Osteocyte (in vitro differentiated cells): ENCODE data around the gene XXYLT1. TPM values are rescaled to one million over a fixed set of nuclear protein-coding genes. Genes with fewer than 3 reads are reported as not detected.
A peak's percentile ranks its signal among the peaks of the same experiment; 100 is the strongest.

Experiments used
- DNase-seq: peaks from one replicate; pipeline ENCODE4 v3.0.0; 2021; ENCODE audit warnings: mixed read lengths; ENCODE audit not compliant: unreplicated experiment; ENCODE audit errors: extremely low spot score
- H3K27ac Mint-ChIP-seq: one replicate; pipeline ENCODE4 v1.8.0; 2021; ENCODE audit warnings: mild to moderate bottlenecking, mixed read lengths; ENCODE audit not compliant: unreplicated experiment
- H3K27me3 Mint-ChIP-seq: one replicate; pipeline ENCODE4 v1.8.0; 2021; ENCODE audit warnings: mixed read lengths; ENCODE audit not compliant: unreplicated experiment
- H3K36me3 Mint-ChIP-seq: one replicate; pipeline ENCODE4 v1.8.0; 2021; ENCODE audit warnings: mixed read lengths; ENCODE audit not compliant: unreplicated experiment
- H3K4me1 Mint-ChIP-seq: one replicate; pipeline ENCODE4 v1.8.0; 2021; ENCODE audit warnings: mixed read lengths; ENCODE audit not compliant: unreplicated experiment
- H3K4me3 Mint-ChIP-seq: one replicate; pipeline ENCODE4 v1.8.0; 2021; ENCODE audit warnings: mild to moderate bottlenecking, moderate library complexity, mixed read lengths; ENCODE audit not compliant: unreplicated experiment
- H3K9me3 Mint-ChIP-seq: one replicate; pipeline ENCODE4 v1.8.0; 2021; ENCODE audit warnings: mixed read lengths; ENCODE audit not compliant: unreplicated experiment
- total RNA-seq: library from RNA; stranded (reverse); gene quantifications from 2 replicates; pipeline ENCODE4 v1.2.1, GENCODE V29; 2021
- TF ChIP-seq, protein P1 (sequence below): fragments of 200-600 bp; sonication (generic); IDR thresholded peaks from 2 replicates; pipeline ENCODE4 v1.5.0; 2021; ENCODE audit warnings: antibody characterized with exemption, mild to moderate bottlenecking, moderate library complexity

XXYLT1 gene
- total RNA-seq, 1 donor from 2014 or later: 35.8 TPM

DNA sequence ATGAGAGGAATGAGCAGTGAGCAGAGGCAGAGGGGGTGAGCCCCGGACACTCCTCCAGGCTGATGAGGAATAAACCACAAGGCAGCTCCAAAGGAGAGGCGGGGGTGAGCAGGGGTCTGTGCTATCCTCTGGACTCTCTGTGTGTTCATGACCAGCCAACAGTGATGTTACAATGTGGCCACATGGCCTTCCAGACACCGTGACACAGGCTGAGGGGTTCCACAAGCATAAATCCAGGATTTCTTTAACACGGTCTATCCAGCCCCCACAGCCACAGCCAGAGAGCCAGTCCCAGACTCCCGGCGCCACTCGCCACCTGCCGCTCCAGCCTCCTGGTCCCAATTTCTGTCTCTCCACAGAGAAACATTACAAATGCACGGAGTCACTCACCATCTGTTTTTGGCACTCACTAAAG, 24.4 kb downstream of the XXYLT1 start:
- H3K9me3 Mint-ChIP-seq: no peaks in the 10 kb centered on the region
- no peak overlapping the region for H3K27ac Mint-ChIP-seq
- no peak overlapping the region for H3K4me3 Mint-ChIP-seq
- TF ChIP-seq, protein P1, sequence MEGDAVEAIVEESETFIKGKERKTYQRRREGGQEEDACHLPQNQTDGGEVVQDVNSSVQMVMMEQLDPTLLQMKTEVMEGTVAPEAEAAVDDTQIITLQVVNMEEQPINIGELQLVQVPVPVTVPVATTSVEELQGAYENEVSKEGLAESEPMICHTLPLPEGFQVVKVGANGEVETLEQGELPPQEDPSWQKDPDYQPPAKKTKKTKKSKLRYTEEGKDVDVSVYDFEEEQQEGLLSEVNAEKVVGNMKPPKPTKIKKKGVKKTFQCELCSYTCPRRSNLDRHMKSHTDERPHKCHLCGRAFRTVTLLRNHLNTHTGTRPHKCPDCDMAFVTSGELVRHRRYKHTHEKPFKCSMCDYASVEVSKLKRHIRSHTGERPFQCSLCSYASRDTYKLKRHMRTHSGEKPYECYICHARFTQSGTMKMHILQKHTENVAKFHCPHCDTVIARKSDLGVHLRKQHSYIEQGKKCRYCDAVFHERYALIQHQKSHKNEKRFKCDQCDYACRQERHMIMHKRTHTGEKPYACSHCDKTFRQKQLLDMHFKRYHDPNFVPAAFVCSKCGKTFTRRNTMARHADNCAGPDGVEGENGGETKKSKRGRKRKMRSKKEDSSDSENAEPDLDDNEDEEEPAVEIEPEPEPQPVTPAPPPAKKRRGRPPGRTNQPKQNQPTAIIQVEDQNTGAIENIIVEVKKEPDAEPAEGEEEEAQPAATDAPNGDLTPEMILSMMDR: no peak
- H3K27me3 Mint-ChIP-seq: no peaks in the 10 kb centered on the region
- H3K4me1 Mint-ChIP-seq: peaks cover 10% of the 10 kb centered on the region
- peak; percentile 72 for DNase-seq
- H3K36me3 Mint-ChIP-seq: peaks cover 9% of the 10 kb centered on the region

DNA sequence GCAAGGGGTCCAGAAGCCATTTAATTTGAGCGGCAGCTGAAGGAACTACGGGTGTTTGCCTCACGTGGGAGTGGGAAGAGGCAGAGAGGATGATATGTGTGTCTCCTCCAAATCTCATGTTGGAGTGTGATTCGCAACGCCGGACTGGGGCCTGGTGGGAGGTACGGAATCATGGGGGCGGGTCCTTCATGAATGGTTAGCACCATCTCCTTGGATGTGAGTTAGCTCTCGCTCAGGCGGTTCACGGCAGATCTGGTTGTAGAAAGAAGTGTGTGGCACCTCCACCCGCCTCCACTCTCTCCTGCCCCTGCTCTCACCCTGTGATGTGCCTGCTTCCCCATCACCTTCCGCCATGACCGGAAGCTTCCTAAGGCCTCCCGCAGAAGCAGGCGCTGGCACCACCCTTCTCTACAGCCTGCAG, 25.4 kb downstream of the XXYLT1 start:
- Mint-ChIP-seq H3K4me3 (no peak overlapping the region), H3K27ac (no peak overlapping the region), H3K9me3 (no peaks in the 10 kb centered on the region), H3K36me3 (peaks cover 9% of the 10 kb centered on the region), H3K4me1 (peaks cover 1% of the 10 kb centered on the region), H3K27me3 (no peaks in the 10 kb centered on the region)
- peak; percentile 59 for DNase-seq
- TF ChIP-seq, protein P1: no peak

DNA sequence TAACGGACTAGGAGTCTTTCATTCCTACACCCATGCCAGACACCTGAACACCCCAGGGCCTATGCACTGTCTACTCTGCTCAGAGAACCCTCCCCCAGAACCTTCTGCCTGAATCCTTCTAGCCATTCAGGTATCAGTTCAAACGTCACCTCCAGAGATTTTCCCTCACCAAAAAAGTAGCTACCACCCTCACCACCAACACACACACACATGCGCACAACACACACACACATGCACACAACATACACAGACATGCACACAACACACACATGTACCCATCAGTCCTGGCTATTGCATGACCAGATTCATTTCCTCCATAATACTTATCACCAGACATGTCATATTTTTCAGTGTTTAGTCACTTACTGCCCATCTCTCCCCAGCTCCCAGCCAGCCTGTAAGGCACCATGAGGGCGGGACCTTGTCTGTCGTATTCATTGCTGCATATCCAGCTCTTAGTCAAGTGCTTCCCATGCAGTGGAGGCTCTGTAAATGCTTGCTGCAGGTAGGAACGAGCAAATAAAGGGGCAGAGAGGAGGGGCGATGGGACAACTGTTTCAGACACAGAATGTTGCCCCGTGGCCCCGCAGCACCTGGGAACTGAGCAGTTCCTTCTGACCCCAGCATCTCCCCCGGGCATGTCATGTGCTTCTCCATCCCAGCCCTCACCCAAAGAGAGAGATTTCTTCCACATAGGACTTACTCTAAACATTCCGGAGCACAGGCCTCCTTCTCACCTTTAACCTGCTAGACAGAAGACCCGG, 29.2 kb downstream of the XXYLT1 start:
- TF ChIP-seq, protein P1: no peak
- H3K36me3 Mint-ChIP-seq: peaks cover 10% of the 10 kb centered on the region
- no peak overlapping the region for H3K27ac Mint-ChIP-seq
- peak; percentile 65 for DNase-seq
- H3K9me3 Mint-ChIP-seq: no peaks in the 10 kb centered on the region
- peaks cover 8% of the 10 kb centered on the region for H3K4me1 Mint-ChIP-seq
- H3K27me3 Mint-ChIP-seq: no peaks in the 10 kb centered on the region
- H3K4me3 Mint-ChIP-seq: no peak overlapping the region

DNA sequence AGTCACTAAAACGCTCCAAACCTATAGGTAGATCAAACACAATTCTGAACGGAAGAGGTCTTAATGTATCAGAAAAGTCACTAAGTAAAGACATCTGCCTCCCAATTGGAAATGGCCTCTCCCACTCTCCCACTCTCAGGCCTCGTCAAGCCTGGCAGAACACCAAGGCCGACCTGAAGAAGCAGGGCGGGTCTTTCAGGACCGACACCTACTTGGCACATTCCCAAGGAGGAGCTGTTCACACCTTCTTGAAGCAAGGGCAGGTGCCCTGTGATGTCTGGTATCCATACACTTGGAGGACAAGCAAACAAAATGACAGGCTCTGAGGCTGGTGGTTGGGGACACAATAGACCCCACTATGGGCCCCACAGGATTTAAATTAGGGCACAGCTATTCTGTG, 30.0 kb downstream of the XXYLT1 start:
- no peaks in the 10 kb centered on the region for H3K9me3 Mint-ChIP-seq
- DNase-seq: no peak

DNA sequence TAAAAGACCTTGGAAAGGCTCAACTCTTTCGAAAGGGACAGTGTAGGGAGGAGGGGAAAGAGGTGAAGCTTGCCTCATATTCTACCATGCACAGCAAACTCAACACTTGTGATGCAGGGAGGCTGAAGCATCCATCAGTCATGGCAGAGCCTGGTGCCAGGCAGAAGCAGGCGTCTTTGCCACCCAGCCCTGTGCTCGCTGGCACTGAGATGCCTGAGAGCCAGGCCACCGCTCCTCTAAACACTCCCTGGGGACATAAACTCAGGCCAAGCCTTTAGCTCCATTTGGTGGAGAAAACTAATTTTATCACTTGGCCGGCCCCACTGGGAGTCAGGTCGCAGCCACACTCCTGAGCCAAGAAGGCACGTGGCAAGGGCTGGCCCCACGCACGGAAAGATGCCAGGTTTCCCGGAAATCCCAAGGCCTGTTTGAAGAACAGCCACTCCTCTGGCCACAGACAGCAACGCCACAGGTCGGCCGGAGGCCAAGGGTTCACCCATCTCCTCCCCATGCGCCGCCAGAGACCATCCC, 30.7 kb downstream of the XXYLT1 start:
- Mint-ChIP-seq H3K27ac (no peak overlapping the region), H3K4me3 (no peak overlapping the region), H3K9me3 (peaks cover 4% of the 10 kb centered on the region), H3K27me3 (no peaks in the 10 kb centered on the region), H3K36me3 (peaks cover 10% of the 10 kb centered on the region), H3K4me1 (peaks cover 8% of the 10 kb centered on the region)
- TF ChIP-seq, protein P1: no peak
- DNase-seq: peak; percentile 59

More for the DNA sequence above, 30.0 kb downstream of the XXYLT1 start:
- Mint-ChIP-seq H3K4me3 (no peak overlapping the region), H3K27me3 (no peaks in the 10 kb centered on the region), H3K4me1 (peaks cover 8% of the 10 kb centered on the region), H3K27ac (no peak overlapping the region), H3K36me3 (peaks cover 8% of the 10 kb centered on the region)
- TF ChIP-seq, protein P1: no peak
